ENCODE results near the gene UGT1A1.

The UGT1A1 gene

GRCh38 chr2:233754872-233755611, 5.0 kb upstream of the UGT1A1 start:
- TF ChIP-seq GATA2 (IDR thresholded peaks at IDR 0.05; ENCODE audit: low read depth, low read length): no peak

GRCh38 chr2:233756429-233757081, 3.5 kb upstream of the UGT1A1 start:
- TF ChIP-seq GATA3 (IDR thresholded peaks at IDR 0.05; ENCODE audit: low read depth, low read length) (no peak), GATA2 (IDR thresholded peaks at IDR 0.05; ENCODE audit: low read depth, low read length) (no peak)

GRCh38 chr2:233758141-233758540, 1.9 kb upstream of the UGT1A1 start:
- TF ChIP-seq GATA3 (IDR thresholded peaks at IDR 0.05; ENCODE audit: low read depth, low read length) (no peak), GATA2 (IDR thresholded peaks at IDR 0.05; ENCODE audit: low read depth, low read length) (no peak)

GRCh38 chr2:233758849-233759248, 1.2 kb upstream of the UGT1A1 start:
- TF ChIP-seq GATA3 (IDR thresholded peaks at IDR 0.05; ENCODE audit: low read depth, low read length) (no peak), GATA2 (IDR thresholded peaks at IDR 0.05; ENCODE audit: low read depth, low read length) (no peak)

- TF ChIP-seq GATA2 (IDR thresholded peaks at IDR 0.05; ENCODE audit: low read depth, low read length): no peak
- no peak for TF ChIP-seq GATA3 (IDR thresholded peaks at IDR 0.05; ENCODE audit: low read depth, low read length)
Observed at GRCh38 chr2:233761040-233761769, 1.1 kb downstream of the UGT1A1 start.

- TF ChIP-seq GATA2 (IDR thresholded peaks at IDR 0.05; ENCODE audit: low read depth, low read length): no peak
- no peak for TF ChIP-seq GATA3 (IDR thresholded peaks at IDR 0.05; ENCODE audit: low read depth, low read length)
Observed at GRCh38 chr2:233764264-233764663, 4.2 kb downstream of the UGT1A1 start.

GRCh38 chr2:233764761-233765160, 4.7 kb downstream of the UGT1A1 start:
- TF ChIP-seq GATA2 (IDR thresholded peaks at IDR 0.05; ENCODE audit: low read depth, low read length) (no peak), GATA3 (IDR thresholded peaks at IDR 0.05; ENCODE audit: low read depth, low read length) (no peak)

- TF ChIP-seq GATA3 (IDR thresholded peaks at IDR 0.05; ENCODE audit: low read depth, low read length) (no peak), GATA2 (IDR thresholded peaks at IDR 0.05; ENCODE audit: low read depth, low read length) (no peak)
Observed at GRCh38 chr2:233766416-233766815, 6.3 kb downstream of the UGT1A1 start.

- no peak for TF ChIP-seq GATA3 (IDR thresholded peaks at IDR 0.05; ENCODE audit: low read depth, low read length)
- TF ChIP-seq GATA2 (IDR thresholded peaks at IDR 0.05; ENCODE audit: low read depth, low read length): no peak
Observed at GRCh38 chr2:233768076-233768475, 8.0 kb downstream of the UGT1A1 start.

- TF ChIP-seq GATA2 (IDR thresholded peaks at IDR 0.05; ENCODE audit: low read depth, low read length): no peak
- TF ChIP-seq GATA3 (IDR thresholded peaks at IDR 0.05; ENCODE audit: low read depth, low read length): no peak
Observed at GRCh38 chr2:233769260-233769659, 9.2 kb downstream of the UGT1A1 start.

GRCh38 chr2:233772153-233772552, 12.1 kb downstream of the UGT1A1 start:
- no peak for TF ChIP-seq GATA2 (IDR thresholded peaks at IDR 0.05; ENCODE audit: low read depth, low read length)
- no peak for TF ChIP-seq GATA3 (IDR thresholded peaks at IDR 0.05; ENCODE audit: low read depth, low read length)

GRCh38 chr2:233772583-233772982, 12.5 kb downstream of the UGT1A1 start:
- TF ChIP-seq GATA2 (IDR thresholded peaks at IDR 0.05; ENCODE audit: low read depth, low read length) (no peak), GATA3 (IDR thresholded peaks at IDR 0.05; ENCODE audit: low read depth, low read length) (no peak)

GRCh38 chr2:233773854-233774253, 13.8 kb downstream of the UGT1A1 start:
- no peak for TF ChIP-seq GATA3 (IDR thresholded peaks at IDR 0.05; ENCODE audit: low read depth, low read length)
- no peak for TF ChIP-seq GATA2 (IDR thresholded peaks at IDR 0.05; ENCODE audit: low read depth, low read length)

- no peak for TF ChIP-seq GATA3 (IDR thresholded peaks at IDR 0.05; ENCODE audit: low read depth, low read length)
- no peak for TF ChIP-seq GATA2 (IDR thresholded peaks at IDR 0.05; ENCODE audit: low read depth, low read length)
Observed at GRCh38 chr2:233775414-233775813, 15.3 kb downstream of the UGT1A1 start.

- TF ChIP-seq GATA2 (IDR thresholded peaks at IDR 0.05; ENCODE audit: low read depth, low read length) (no peak), GATA3 (IDR thresholded peaks at IDR 0.05; ENCODE audit: low read depth, low read length) (no peak)
Observed at GRCh38 chr2:233778030-233778429, 18.0 kb downstream of the UGT1A1 start, which contains the start of gene MROH2A. TSS of gene MROH2A (plus strand) at chr2:233778330. CDS start at chr2:233779359, 1,029 bp downstream.
